ENCODE data around the gene PDGFA. TPM values are rescaled to one million over a fixed set of nuclear protein-coding genes. Genes with fewer than 3 reads are reported as not detected.

Gene PDGFA
- total RNA-seq, 2 donors from 2014 or later = 175 to 219 TPM

DNA sequence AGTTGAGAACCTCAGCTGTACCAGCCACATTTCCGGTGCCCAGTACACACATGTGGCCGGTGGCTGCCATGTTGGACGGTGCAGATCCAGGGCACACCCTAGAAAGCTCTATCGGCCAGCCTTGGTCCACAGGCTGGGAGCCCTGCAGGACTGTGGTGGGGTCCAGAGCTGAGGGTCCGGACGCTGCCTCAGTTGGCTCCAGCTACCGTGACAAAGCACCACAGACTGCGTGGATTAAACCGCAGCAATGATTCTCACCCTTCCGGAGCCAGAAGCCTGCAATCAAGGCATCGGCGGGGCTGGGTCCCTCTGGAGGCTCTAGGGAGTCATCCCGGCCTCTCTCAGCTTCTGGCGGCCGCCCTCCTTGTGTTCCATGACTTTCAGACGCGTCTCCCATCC, 50.1 kb downstream of the PDGFA start:
- no peaks in the 10 kb centered on the region for H3K36me3 ChIP-seq
- no peaks in the 10 kb centered on the region for H3K27me3 ChIP-seq (replicated peaks; ENCODE audit: insufficient read depth)
- TF ChIP-seq, protein P1, sequence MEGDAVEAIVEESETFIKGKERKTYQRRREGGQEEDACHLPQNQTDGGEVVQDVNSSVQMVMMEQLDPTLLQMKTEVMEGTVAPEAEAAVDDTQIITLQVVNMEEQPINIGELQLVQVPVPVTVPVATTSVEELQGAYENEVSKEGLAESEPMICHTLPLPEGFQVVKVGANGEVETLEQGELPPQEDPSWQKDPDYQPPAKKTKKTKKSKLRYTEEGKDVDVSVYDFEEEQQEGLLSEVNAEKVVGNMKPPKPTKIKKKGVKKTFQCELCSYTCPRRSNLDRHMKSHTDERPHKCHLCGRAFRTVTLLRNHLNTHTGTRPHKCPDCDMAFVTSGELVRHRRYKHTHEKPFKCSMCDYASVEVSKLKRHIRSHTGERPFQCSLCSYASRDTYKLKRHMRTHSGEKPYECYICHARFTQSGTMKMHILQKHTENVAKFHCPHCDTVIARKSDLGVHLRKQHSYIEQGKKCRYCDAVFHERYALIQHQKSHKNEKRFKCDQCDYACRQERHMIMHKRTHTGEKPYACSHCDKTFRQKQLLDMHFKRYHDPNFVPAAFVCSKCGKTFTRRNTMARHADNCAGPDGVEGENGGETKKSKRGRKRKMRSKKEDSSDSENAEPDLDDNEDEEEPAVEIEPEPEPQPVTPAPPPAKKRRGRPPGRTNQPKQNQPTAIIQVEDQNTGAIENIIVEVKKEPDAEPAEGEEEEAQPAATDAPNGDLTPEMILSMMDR (IDR thresholded peaks at IDR 0.05) = no peak
- no peak overlapping the region for H3K4me3 ChIP-seq
- H3K27ac ChIP-seq = peak overlapping the region in 1 of 2 donors; percentile 46
- ATAC-seq (ENCODE audit: insufficient number of reproducible peaks, low FRiP score, low read depth) (no peak), DNase-seq (ENCODE audit: low spot score) (no peak)
- peaks cover 4% of the 10 kb centered on the region for H3K9me3 ChIP-seq
- H3K4me1 ChIP-seq (ENCODE audit: control insufficient read depth in 1 of 2, low read depth in 2 of 2) = peaks cover 16 to 24% of the 10 kb centered on the region in 2 donors

- DNase-seq (ENCODE audit: low spot score) = no peak
- Histone ChIP-seq H3K9me3 (no peaks in the 10 kb centered on the region), H3K27me3 (replicated peaks; ENCODE audit: insufficient read depth) (no peaks in the 10 kb centered on the region), H3K27ac (peak overlapping the region in 1 of 2 donors; percentile 46), H3K4me1 (ENCODE audit: control insufficient read depth in 1 of 2, low read depth in 2 of 2) (peaks cover 16 to 24% of the 10 kb centered on the region in 2 donors), H3K4me3 (no peak overlapping the region), H3K36me3 (no peaks in the 10 kb centered on the region)
- no peak for ATAC-seq (ENCODE audit: insufficient number of reproducible peaks, low FRiP score, low read depth)
- TF ChIP-seq, protein P1 (IDR thresholded peaks at IDR 0.05) = no peak
Observed at GRCh38 chr7:468681-469562, 50.7 kb downstream of the PDGFA start.

DNA sequence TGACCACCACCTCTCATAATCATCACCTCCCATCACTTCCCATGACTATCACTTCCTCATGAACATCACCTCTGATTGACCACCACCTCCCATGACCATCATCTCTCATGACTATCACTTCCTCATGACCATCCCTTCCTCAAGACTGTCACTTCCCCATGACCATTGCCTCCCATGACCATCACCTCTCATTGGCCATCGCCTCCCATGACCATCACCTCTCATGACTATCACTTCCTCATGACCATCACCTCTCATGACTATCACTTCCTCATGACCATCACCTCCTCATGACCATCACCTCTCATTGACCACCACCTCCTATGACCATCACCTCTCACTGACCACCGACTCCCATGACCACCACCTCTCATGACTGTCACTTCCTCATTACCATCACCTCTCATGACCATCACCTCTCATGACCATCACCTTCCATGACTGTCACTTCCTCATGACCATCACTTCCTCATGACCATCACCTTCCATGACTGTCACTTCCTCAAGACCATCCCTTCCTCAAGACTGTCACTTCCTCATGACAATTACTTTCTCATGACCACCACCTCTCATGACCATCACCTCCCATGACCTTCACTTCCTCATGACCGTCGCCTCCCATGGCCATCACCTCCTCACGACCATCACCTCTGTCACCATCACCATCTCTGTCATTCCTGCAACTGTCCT, 51.6 kb downstream of the PDGFA start:
- Histone ChIP-seq H3K4me3 (no peak overlapping the region), H3K36me3 (no peaks in the 10 kb centered on the region), H3K9me3 (no peaks in the 10 kb centered on the region), H3K27me3 (replicated peaks; ENCODE audit: insufficient read depth) (no peaks in the 10 kb centered on the region), H3K4me1 (ENCODE audit: control insufficient read depth in 1 of 2, low read depth in 2 of 2) (peaks cover 16 to 24% of the 10 kb centered on the region in 2 donors), H3K27ac (no peak overlapping the region)
- ATAC-seq (ENCODE audit: insufficient number of reproducible peaks, low FRiP score, low read depth) (no peak), DNase-seq (ENCODE audit: low spot score) (no peak)
- TF ChIP-seq, protein P1 (IDR thresholded peaks at IDR 0.05) = no peak

GRCh38 chr7:467393-467828, 52.2 kb downstream of the PDGFA start:
- ATAC-seq (ENCODE audit: insufficient number of reproducible peaks, low FRiP score, low read depth) = no peak
- TF ChIP-seq, protein P1 (IDR thresholded peaks at IDR 0.05) = no peak
- no peaks in the 10 kb centered on the region for H3K27me3 ChIP-seq (replicated peaks; ENCODE audit: insufficient read depth)
- peaks cover 16 to 21% of the 10 kb centered on the region in 2 donors for H3K4me1 ChIP-seq (ENCODE audit: control insufficient read depth in 1 of 2, low read depth in 2 of 2)
- no peaks in the 10 kb centered on the region for H3K36me3 ChIP-seq
- H3K9me3 ChIP-seq = no peaks in the 10 kb centered on the region
- H3K4me3 ChIP-seq = no peak overlapping the region
- no peak for DNase-seq (ENCODE audit: low spot score)
- H3K27ac ChIP-seq = no peak overlapping the region
